Measurements from ENCODE around the gene CRTC3. TPM values are rescaled to one million over a fixed set of nuclear protein-coding genes. Genes with fewer than 3 reads are reported as not detected.
"Not testable (repeated sequence)": the region's sequence is repeated elsewhere in the genome, so short reads cannot be mapped to it uniquely, and the experiment has no call there.

The CRTC3 gene
- total RNA-seq, 3 donors from 2014 or later (not counting 1 experiment from before 2014, with no cell fraction given): 68.8 to 101 (median 92.4) TPM

- intact Hi-C loops (cut with micrococcal nuclease): no loop called here
- Mint-ChIP-seq H3K9me3 (no peaks in the 10 kb centered on the region), H3K27me3 (ENCODE audit: low read depth in 2 of 2) (peaks cover 6 to 13% of the 10 kb centered on the region in 2 donors), H3K4me1 (peaks cover 17 to 32% of the 10 kb centered on the region in 2 donors), H3K36me3 (no peaks in the 10 kb centered on the region), H3K4me3 (no peak overlapping the region), H3K27ac (peak overlapping the region in 1 of 2 donors; percentile 92)
- Histone ChIP-seq H3K4me1 (ENCODE audit: control insufficient read depth, insufficient read depth, low read length) (peaks cover 27% of the 10 kb centered on the region), H3K4me3 (ENCODE audit: low read length) (no peak overlapping the region), H3K27me3 (ENCODE audit: control insufficient read depth, insufficient read depth, low read length) (peaks cover 6% of the 10 kb centered on the region), H3K36me3 (ENCODE audit: control insufficient read depth, insufficient read depth, low read length) (no peaks in the 10 kb centered on the region), H3K27ac (ENCODE audit: low read length) (no peak overlapping the region), H3K9me3 (ENCODE audit: control insufficient read depth, insufficient read depth, low read length) (no peaks in the 10 kb centered on the region)
- WGBS (ENCODE audit: insufficient coverage): 71% methylated on average over 6 of the region's 8 CpGs
- DNase-seq (no peak), ATAC-seq (no peak)
- TF ChIP-seq CTCF (IDR thresholded peaks at IDR 0.05): no peak
Observed at GRCh38 chr15:90650117-90650955, 120.6 kb downstream of the CRTC3 start.

GRCh38 chr15:90650956-90651689, 121.4 kb downstream of the CRTC3 start:
- DNase-seq (no peak), ATAC-seq (no peak)
- Histone ChIP-seq H3K27ac (ENCODE audit: low read length) (no peak overlapping the region), H3K4me1 (ENCODE audit: control insufficient read depth, insufficient read depth, low read length) (peaks cover 33% of the 10 kb centered on the region), H3K36me3 (ENCODE audit: control insufficient read depth, insufficient read depth, low read length) (no peaks in the 10 kb centered on the region), H3K27me3 (ENCODE audit: control insufficient read depth, insufficient read depth, low read length) (peaks cover 12% of the 10 kb centered on the region), H3K4me3 (ENCODE audit: low read length) (no peak overlapping the region), H3K9me3 (ENCODE audit: control insufficient read depth, insufficient read depth, low read length) (no peaks in the 10 kb centered on the region)
- peak overlapping the region in 1 of 2 donors; percentile 18 for H3K27ac Mint-ChIP-seq
- peaks cover 17 to 28% of the 10 kb centered on the region in 2 donors for H3K4me1 Mint-ChIP-seq
- WGBS (ENCODE audit: insufficient coverage): 86% methylated on average over 14 of the region's 14 CpGs
- no peak for TF ChIP-seq CTCF (IDR thresholded peaks at IDR 0.05)
- peaks cover 6 to 19% of the 10 kb centered on the region in 2 donors for H3K27me3 Mint-ChIP-seq (ENCODE audit: low read depth in 2 of 2)
- no peak overlapping the region for H3K4me3 Mint-ChIP-seq
- H3K36me3 Mint-ChIP-seq: no peaks in the 10 kb centered on the region
- intact Hi-C loops (cut with micrococcal nuclease): no loop called here
- H3K9me3 Mint-ChIP-seq: no peaks in the 10 kb centered on the region

- ATAC-seq: peak; percentile 62 to 79 (median 70)
- Mint-ChIP-seq H3K27ac (no peak overlapping the region), H3K4me3 (no peak overlapping the region), H3K27me3 (ENCODE audit: low read depth in 2 of 2) (peaks cover 29 to 40% of the 10 kb centered on the region in 2 donors), H3K4me1 (peaks cover 31 to 36% of the 10 kb centered on the region in 2 donors), H3K9me3 (no peaks in the 10 kb centered on the region), H3K36me3 (no peaks in the 10 kb centered on the region)
- Histone ChIP-seq H3K4me1 (ENCODE audit: control insufficient read depth, insufficient read depth, low read length) (peaks cover 48% of the 10 kb centered on the region), H3K27me3 (ENCODE audit: control insufficient read depth, insufficient read depth, low read length) (peaks cover 26% of the 10 kb centered on the region), H3K4me3 (ENCODE audit: low read length) (no peak overlapping the region), H3K27ac (ENCODE audit: low read length) (no peak overlapping the region), H3K36me3 (ENCODE audit: control insufficient read depth, insufficient read depth, low read length) (no peaks in the 10 kb centered on the region), H3K9me3 (ENCODE audit: control insufficient read depth, insufficient read depth, low read length) (no peaks in the 10 kb centered on the region)
- intact Hi-C loops (cut with micrococcal nuclease): no loop called here
- TF ChIP-seq CTCF (IDR thresholded peaks at IDR 0.05): no peak
- 72% methylated on average over 11 of the region's 12 CpGs for WGBS (ENCODE audit: insufficient coverage)
- no peak for DNase-seq
Observed at GRCh38 chr15:90654233-90655136, 124.8 kb downstream of the CRTC3 start.

GRCh38 chr15:90657520-90658172, 127.9 kb downstream of the CRTC3 start:
- intact Hi-C loops (cut with micrococcal nuclease): not testable (repeated sequence)
- H3K27me3 ChIP-seq (ENCODE audit: control insufficient read depth, insufficient read depth, low read length): peaks cover 31% of the 10 kb centered on the region
- H3K27me3 Mint-ChIP-seq (ENCODE audit: low read depth in 2 of 2): peaks cover 40 to 53% of the 10 kb centered on the region in 2 donors

More at GRCh38 chr15:90657520-90658172, 127.9 kb downstream of the CRTC3 start:
- 10% methylated on average over 2 of the region's 7 CpGs for WGBS (ENCODE audit: insufficient coverage)
- H3K4me3 ChIP-seq (ENCODE audit: low read length); H3K27ac ChIP-seq (ENCODE audit: low read length); H3K9me3 ChIP-seq (ENCODE audit: control insufficient read depth, insufficient read depth, low read length); H3K36me3 ChIP-seq (ENCODE audit: control insufficient read depth, insufficient read depth, low read length); H3K36me3 Mint-ChIP-seq; H3K9me3 Mint-ChIP-seq: not testable (repeated sequence)
- DNase-seq (peak in 1 of 2 donors; percentile 79), ATAC-seq (peak in 1 of 3 donors; percentile 55)
- H3K4me3 Mint-ChIP-seq: peak overlapping the region; percentile 70
- H3K4me1 Mint-ChIP-seq: peaks cover 59 to 60% of the 10 kb centered on the region in 2 donors
- peaks cover 72% of the 10 kb centered on the region for H3K4me1 ChIP-seq (ENCODE audit: control insufficient read depth, insufficient read depth, low read length)
- H3K27ac Mint-ChIP-seq: peak overlapping the region; percentile 25 to 75

Measured in natural killer cell (primary cell).